ENCODE results near the gene DOCK3. TPM values are rescaled to one million over a fixed set of nuclear protein-coding genes. Genes with fewer than 3 reads are reported as not detected.

The DOCK3 gene
- total RNA-seq, 1 experiment from 2014 or later, result 8.3 TPM

GRCh38 chr3:51282931-51283330, 608.2 kb downstream of the DOCK3 start:
- no peak overlapping the region for H3K4me2 ChIP-seq (ENCODE audit: insufficient read depth, insufficient read length, low read length)

More at GRCh38 chr3:51282931-51283330, 608.2 kb downstream of the DOCK3 start:
- Histone ChIP-seq H3K18ac (ENCODE audit: insufficient read length, low read depth, low read length) (no peak overlapping the region), H3K4me1 (ENCODE audit: insufficient read depth, low read length) (no peaks in the 10 kb centered on the region), H2BK5ac (ENCODE audit: insufficient read length, low read length) (no peak overlapping the region), H4K20me1 (ENCODE audit: control insufficient read depth, insufficient read depth, insufficient read length) (no peaks in the 10 kb centered on the region), H2BK15ac (ENCODE audit: low read depth, low read length) (no peak overlapping the region), H2BK20ac (ENCODE audit: low read depth, low read length, poor library complexity, severe bottlenecking) (no peak overlapping the region), H3K14ac (ENCODE audit: insufficient read depth, low read length) (no peak overlapping the region), H3K9ac (ENCODE audit: extremely low read depth, insufficient read length, low read length) (no peak overlapping the region), H3K79me2 (ENCODE audit: insufficient read depth, low read length) (no peaks in the 10 kb centered on the region), H2BK12ac (ENCODE audit: insufficient read length, low read depth, low read length) (no peak overlapping the region), H3K27me3 (ENCODE audit: insufficient read depth, low read length) (no peaks in the 10 kb centered on the region), H2AFZ (ENCODE audit: low read length) (no peak overlapping the region), H3K23me2 (ENCODE audit: insufficient read length, low read depth, low read length, poor library complexity, severe bottlenecking) (no peaks in the 10 kb centered on the region), H4K5ac (ENCODE audit: insufficient read length, low read depth, low read length) (no peak overlapping the region), H3K79me1 (ENCODE audit: insufficient read depth, low read depth, low read length, poor library complexity, severe bottlenecking) (no peaks in the 10 kb centered on the region), H3T11ph (ENCODE audit: low read length) (no peak overlapping the region), H3K23ac (ENCODE audit: insufficient read length, low read depth, low read length) (no peak overlapping the region), H3K9me3 (ENCODE audit: control insufficient read depth, low read depth, low read length) (no peaks in the 10 kb centered on the region), H3K27ac (ENCODE audit: insufficient read length, low read depth, low read length) (no peak overlapping the region), H4K91ac (ENCODE audit: insufficient read length, low read depth, low read length) (no peak overlapping the region), H3K56ac (ENCODE audit: insufficient read length, low read depth, low read length) (no peak overlapping the region), H2BK120ac (ENCODE audit: low read depth, low read length, poor library complexity, severe bottlenecking) (no peak overlapping the region), H4K8ac (replicated peaks; ENCODE audit: insufficient read length, low read depth, low read length) (no peak overlapping the region), H3K4ac (ENCODE audit: low read depth, low read length) (no peak overlapping the region), H2AK5ac (ENCODE audit: insufficient read length, low read length) (no peak overlapping the region)
- Mint-ChIP-seq H3K9me3 (peaks cover 31 to 33% of the 10 kb centered on the region in 2 experiments), H3K27me3 (ENCODE audit: low read depth) (no peaks in the 10 kb centered on the region; the same call in 1 of the 2 replicates), H3K4me1 (no peaks in the 10 kb centered on the region), H3K36me3 (ENCODE audit: insufficient read depth in 1 of 3, low read depth in 3 of 3) (peaks cover 26 to 48% (median 38%) of the 10 kb centered on the region in 3 experiments), H3K27ac (no peak overlapping the region), H3K4me3 (no peak overlapping the region)
- TF ChIP-seq CTCF (conservative IDR thresholded peaks at IDR 0.05), result no peak
- no CpG with 5 or more reads among the region's 1 CpG for WGBS (ENCODE audit: extremely low coverage, insufficient read length, low lambda C conversion rate)
- DNase-seq, result no peak

Data from H9 (cell line).